ENCODE measurements around the gene DLGAP4.
A peak's percentile ranks its signal among the peaks of the same experiment; 100 is the strongest.
"Not testable (repeated sequence)": the region's sequence is repeated elsewhere in the genome, so short reads cannot be mapped to it uniquely, and the experiment has no call there.

Gene DLGAP4

DNA sequence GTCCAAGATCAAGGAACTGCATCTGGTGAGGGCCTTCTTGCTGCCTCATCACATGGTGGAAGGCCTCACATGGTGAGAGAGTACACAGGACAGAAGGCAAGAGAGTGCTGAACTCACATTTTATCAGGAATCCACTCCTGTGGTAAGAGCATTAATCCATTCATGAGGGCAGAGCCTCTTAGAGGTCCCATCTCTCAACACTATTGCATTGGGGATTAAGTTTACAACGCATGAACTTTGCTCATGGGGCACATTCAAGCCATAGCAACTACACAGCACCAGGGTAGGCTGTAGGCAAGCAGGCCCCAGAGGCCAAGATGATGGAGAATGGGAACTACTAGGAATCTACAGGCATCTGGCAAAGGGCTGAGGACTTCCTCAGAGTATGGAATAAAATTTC lies 257.2 kb downstream of the DLGAP4 start:
- H3K4me3 ChIP-seq: no peak overlapping the region
- H3K27ac ChIP-seq: no peak overlapping the region

DNA sequence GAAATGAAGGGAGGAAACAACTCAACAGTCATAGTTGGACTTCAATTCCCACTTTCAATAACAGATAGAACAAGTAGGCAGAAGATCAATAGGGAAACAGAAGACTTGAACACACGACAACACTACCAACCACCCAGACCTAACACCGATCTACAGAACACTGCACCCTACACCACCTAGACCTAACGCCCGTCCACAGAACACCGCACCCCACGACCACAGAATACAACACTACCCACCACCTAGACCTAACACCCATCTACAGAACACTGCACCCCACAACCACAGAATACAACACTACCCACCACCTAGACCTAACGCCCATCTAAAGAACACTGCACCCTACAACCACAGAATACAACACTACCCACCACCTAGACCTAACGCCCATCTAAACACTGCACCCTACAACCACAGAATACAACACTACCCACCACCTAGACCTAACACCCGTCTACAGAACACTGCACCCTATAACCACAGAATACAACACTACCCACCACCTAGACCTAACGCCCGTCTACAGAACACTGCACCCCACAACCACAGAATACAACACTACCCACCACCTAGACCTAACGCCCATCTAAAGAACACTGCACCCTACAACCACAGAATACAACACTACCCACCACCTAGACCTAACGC lies 258.1 kb downstream of the DLGAP4 start:
- H3K4me3 ChIP-seq, H3K27ac ChIP-seq: not testable (repeated sequence)

DNA sequence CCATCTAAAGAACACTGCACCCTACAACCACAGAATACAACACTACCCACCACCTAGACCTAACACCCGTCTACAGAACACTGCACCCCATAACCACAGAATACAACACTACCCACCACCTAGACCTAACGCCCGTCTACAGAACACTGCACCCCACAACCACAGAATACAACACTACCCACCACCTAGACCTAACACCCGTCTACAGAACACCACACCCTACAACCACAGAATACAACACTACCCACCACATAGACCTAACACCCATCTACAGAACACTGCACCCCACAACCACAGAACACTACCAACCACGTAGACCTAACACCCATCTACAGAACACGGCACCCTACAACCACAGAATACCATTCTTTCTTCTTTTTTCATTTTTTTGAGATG lies 258.6 kb downstream of the DLGAP4 start:
- H3K4me3 ChIP-seq, H3K27ac ChIP-seq: not testable (repeated sequence)

DNA sequence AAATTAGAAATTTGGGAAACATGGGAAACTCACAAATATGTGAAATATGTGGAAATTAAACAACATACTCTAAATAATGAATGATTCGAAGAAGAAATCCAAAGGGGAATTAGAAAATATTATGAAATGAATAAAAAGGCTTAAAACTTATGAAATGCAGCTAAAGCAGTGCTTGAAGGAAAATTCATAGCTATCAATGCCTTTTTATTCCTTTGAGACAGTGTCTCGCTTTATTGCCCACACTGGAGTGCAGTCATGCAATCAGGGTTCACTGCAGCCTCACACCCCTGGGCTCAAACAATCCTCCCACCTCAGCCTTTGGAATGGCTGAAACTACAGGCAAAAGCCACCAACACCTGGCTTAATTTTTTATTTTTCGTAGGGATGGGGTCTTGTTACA lies 259.4 kb downstream of the DLGAP4 start:
- Histone ChIP-seq H3K4me3 (no peak overlapping the region), H3K27ac (no peak overlapping the region)

DNA sequence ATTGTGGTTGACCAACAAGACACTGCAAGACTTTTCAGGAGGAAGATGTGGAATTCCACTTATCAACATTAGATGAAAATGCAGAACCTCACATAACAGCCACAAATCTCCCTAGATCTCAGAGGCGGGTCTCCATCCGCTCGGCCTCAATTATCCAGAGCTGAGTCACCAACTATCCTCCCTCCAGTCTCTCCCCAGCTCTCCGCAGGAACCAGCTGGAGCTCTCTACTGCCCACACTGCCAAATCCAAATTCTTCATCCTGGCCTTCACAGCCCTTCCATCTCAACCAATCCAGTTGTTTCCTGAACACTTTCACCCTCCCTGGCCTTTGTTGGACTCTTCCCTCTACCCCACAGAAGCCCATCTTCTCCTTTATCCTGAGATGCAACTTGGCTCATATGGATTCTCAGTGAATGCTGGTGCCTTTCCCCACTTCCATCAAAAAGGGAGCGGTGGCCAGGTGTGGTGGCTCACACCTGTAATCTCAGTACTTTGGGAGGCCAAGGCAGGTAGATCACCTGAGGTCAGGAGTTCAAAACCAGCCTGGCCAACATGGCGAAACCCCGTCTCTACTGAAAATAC lies 263.8 kb downstream of the DLGAP4 start:
- no peak overlapping the region for H3K27ac ChIP-seq
- H3K4me3 ChIP-seq: no peak overlapping the region

DNA sequence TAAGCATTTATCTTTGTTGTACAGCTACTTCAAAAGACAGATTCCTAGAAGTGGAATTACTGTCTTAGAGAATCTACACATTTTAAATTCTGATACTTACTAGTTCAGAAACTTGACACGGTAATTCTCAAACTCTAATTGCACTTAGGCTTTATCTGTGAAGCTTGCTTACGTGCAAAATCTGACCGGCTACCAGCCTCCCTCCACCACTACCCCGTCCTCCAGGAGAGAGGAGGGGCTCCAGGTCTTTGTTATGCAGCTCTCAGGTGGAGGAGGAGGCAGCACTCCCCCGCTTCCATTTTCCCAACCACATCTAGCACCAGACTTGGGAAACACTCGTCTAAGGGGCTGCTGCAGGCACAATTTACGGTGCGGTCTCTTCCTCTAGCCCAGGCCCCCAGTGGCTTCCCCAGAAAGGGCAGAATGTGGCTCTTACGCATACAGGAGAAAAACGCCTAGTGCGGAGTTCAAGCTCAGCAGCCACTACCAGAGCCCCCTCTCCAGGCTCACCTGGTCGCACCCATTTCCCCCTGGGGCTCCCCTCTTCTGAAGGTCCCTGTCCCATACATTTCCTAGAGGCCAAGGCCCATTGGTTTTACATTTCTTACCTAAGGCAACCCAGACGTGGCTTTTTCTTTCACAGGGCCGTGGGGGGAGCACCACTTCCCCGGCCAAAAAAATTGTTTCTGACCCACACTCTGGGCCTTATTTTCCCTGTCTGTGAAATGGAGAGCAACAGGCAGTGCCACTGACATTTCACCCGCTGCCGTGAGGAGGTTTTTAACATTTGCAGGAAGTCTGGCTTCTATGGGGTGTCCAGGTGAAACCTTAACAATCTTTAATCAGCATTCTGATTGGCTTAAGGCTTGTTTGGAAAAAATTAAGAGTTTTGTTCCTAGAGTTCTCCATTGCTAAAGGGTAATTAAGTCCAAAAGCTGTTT lies 265.7 kb downstream of the DLGAP4 start:
- H3K4me3 ChIP-seq: no peak overlapping the region

DNA sequence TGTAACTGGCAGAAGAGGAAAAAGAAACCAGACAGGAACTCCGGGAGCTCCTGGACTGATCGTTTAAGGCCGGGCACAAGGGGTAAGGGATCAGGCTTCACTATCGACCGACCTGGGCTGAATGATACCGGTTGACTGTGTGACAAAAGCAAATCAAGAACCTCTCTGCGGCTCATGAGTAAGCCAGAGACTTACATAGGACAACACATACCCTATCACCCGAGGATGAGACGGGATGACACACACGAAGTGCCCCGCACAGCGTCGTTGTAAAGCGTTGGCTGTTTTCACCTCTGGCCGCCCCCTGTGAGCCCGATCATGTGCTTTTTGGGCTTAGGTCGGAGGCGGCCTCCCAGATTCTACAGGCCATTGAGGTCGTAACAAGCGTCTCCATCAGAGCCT lies 266.6 kb downstream of the DLGAP4 start:
- peak overlapping the region; percentile 54 to 90 (median 75) for H3K4me3 ChIP-seq
- peak overlapping the region in 20 of 21 experiments; percentile 80 to 97 (median 90) for H3K27ac ChIP-seq

More for the DNA sequence above, 265.7 kb downstream of the DLGAP4 start:
- H3K27ac ChIP-seq: peak overlapping the region in 17 of 21 experiments; percentile 81 to 97 (median 91)

DNA sequence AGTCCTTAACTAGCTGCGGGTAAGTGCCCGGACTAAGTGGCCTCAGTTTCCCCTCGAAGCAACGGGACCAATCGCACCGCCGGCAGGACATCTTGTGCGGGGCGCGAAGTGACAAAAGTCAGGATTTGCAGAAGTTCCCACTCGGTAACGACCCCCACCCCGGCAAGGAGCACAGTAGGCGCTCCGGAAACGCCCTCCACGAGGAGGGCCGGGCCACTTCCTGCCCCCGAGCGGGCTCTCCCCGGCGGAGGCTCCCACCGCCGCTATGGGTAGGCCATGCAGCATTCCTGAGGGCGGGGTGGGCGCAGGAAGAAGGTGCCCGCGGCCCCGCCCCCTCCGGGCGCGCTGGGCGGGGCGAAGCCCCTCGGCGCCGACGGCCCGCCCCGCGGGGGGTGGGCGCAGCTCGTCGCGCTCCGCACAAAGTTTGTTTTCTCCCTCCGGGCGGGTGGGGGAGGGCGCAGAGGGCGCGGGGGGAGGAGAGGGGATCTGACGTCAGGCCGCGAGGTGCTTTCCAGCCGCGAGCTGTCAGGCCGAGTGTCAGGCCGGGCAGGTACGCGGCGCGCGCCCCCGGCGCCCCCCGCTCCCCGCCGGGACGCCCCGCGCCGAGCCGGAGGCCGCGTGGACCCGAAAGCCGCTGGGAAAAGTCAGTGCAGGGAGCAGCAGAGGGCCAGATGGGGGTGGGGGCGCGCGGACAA lies 267.1 kb downstream of the DLGAP4 start, which contains the start of gene TGIF2:
TGIF2 (plus strand) TSS at position 495 of the 695 bp plus-strand sequence. CDS start 5,178 bp downstream, outside the sequence.
- peak within 1 kb of the TSS; percentile 54 to 90 (median 75) for H3K4me3 ChIP-seq

DNA sequence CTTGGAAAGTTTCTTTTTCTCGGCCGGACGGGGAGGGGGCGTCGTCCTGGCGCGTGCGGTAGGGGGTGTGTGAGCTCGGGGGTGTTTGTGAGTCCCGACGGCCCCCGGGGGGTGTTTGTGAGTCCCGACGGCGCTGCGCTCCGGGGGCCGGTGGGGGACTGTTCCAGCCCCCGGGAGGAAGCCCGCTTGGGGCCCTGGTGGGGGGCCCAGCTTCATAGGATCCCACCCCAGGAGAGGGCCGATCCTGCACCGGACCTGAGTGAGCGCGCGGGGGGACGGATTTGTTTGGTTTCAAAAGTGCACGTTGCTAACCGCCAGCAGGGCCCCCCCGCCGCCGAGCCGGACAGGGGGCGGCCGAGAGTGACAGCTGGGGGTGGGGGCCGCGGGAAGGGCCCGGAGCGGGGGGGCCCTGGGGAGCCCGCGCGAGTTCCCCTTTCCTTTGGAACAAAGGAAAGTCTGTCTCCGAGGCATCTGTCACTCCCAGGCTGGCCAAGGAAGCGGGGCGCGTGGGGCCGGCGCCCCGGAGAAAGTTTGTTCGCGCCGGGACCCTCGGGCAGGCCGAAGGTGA lies 267.7 kb downstream of the DLGAP4 start:
- peak overlapping the region; percentile 54 to 90 (median 75) for H3K4me3 ChIP-seq
- peak overlapping the region; percentile 65 to 97 (median 90) for H3K27ac ChIP-seq

More for the DNA sequence above, 267.1 kb downstream of the DLGAP4 start, which contains the start of gene TGIF2:
- H3K27ac ChIP-seq: peak within 1 kb of the TSS; percentile 65 to 97 (median 90)

DNA sequence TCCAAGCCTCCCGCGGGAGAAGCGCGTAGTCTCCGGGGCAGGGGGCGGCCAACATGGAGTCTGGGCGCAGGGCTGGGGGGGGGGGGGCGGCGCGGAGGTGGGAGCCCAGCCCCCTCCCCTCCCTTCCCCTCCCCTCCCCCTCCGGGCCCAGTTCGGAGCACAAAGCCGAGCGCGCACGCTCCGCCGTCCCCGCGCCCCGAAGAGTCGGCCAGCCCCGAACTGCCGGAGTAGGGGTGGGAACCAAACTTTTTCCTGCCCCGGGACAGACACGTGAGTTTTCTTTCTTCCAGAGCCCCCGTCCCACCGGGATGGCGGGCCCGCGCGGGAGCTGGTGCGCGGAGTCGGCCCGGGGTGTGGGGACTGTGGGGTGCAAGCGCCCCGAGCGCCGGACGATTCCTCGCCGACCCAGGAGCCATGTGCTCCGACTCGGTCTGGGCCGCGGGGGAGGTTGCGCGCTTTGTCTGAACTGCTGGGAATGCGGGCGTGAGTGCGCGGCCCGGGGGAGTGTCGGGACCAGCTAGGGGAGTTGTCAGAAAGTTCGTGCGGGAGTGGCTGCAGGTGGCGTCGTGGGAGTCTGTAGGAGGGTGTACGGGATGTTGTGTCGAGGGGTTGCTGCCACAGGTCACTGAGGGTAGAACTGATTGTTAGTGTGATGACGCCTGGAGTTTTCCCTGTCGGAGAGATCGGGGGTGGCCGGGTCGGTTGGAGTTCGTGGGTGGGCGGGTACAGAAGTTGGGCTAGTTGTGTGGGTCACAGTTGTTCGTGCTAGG lies 268.4 kb downstream of the DLGAP4 start:
- peak overlapping the region; percentile 54 to 90 (median 75) for H3K4me3 ChIP-seq
- H3K27ac ChIP-seq: peak overlapping the region; percentile 65 to 97 (median 90)

DNA sequence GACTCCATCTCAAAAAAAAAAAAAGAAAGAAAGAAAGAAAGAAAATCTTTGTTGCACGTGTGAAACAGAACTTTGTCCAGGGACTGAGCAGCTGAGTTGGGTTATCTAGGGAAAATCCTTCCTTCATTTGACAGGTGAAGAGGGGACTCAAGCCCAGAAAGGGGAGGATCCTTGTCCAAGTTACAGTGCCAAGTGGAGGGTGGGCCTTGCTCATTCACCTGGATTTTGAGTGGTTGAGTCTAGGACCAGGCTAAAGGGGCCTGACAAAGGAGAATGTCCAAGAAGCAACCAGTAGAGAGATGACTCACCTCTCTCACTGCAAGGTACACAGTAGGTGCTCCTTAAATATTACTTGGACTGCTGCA lies 269.9 kb downstream of the DLGAP4 start:
- H3K4me3 ChIP-seq: no peak overlapping the region
- H3K27ac ChIP-seq: peak overlapping the region in 1 of 21 experiments; percentile 90
